ENCODE results near the gene RCL1.
"Not testable (repeated sequence)": the region's sequence is repeated elsewhere in the genome, so short reads cannot be mapped to it uniquely, and the experiment has no call there.

Gene RCL1

DNA sequence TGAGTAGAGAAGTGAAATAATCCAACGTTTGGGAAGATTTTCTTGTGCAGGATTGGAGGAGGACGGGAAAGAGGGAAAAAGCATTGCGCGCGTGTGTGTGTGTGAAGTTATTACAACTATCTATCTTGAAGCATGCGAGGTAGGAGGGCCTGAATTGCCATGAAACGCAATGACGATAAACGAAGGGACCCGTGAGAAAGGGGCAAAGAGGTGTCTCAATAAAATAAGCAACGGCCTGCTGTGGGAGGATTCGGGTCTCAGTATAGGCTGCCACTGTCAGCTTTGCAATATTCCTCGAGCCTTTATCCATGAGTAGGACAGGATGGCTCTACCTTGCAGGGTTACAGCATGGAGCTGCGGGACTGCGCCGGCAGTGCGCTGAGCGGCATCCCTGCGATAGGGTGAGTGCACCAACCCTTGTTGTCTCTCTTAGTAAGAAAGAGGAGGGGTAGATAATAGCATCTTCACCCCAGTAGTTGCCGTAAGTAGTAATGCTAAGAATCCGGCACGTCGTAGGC is 631 bp upstream of the RCL1 start:
- H3K9ac ChIP-seq (ENCODE audit: low read length) = no peak overlapping the region
- H3K27ac ChIP-seq (ENCODE audit: low read depth, low read length) = no peak overlapping the region
- H3K36me3 ChIP-seq (ENCODE audit: control insufficient read depth, insufficient read depth, low read length) = no peaks in the 10 kb centered on the region
- peak overlapping the region; percentile 72 for H3K4me3 ChIP-seq (ENCODE audit: low read length)
- H3K27me3 ChIP-seq (ENCODE audit: control insufficient read depth, insufficient read depth, low read length) = no peaks in the 10 kb centered on the region
- peaks cover 3% of the 10 kb centered on the region for H3K4me1 ChIP-seq (ENCODE audit: control insufficient read depth, insufficient read depth, low read length)

DNA sequence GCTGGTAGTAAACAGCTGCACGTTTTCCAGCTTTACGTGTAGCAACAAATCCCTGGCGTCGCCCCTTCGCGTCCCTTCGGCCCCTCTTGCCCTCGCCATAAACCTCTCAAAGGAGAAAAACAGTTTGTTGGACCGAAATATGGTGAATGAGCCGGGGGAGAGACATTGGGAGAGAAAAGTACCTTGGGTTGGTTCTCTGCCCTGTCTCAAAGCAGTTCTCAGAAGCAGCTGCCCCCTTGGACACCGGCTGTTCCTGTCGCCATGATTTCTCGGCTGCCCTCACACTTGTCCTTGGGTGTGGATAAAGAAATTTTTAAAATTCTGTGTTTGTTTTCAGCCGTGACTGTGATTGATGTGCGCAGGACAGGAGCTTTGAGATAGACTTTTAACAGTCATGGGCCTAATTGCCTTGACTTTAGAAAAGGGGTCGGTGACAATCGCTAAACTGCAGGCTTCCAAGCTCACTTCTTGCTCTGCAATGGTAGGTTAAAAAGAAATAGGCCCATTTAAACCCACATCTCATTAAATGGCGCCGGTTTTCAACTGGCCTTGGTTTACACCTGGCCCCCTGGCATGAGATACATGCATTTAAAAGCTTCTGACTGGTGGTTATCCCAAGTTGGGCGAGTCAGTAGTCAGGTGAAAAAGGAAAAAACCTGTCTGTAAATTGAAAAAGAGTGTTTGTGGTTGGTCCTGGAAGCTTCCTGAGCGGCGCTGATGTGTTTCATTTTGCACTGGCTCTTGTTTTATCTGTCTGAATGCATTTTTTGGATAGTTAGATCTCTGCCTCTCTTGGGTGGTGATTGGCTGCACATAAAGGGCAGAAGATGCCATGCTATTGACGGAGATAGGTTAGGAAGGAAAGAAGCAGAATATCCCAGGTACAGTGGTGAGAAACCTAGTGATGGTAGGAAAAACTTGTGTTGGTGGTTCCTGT is 983 bp downstream of the RCL1 start:
- Histone ChIP-seq H3K27me3 (ENCODE audit: control insufficient read depth, insufficient read depth, low read length) (no peaks in the 10 kb centered on the region), H3K4me3 (ENCODE audit: low read length) (peak overlapping the region; percentile 84), H3K27ac (ENCODE audit: low read depth, low read length) (peak overlapping the region; percentile 46), H3K36me3 (ENCODE audit: control insufficient read depth, insufficient read depth, low read length) (no peaks in the 10 kb centered on the region), H3K4me1 (ENCODE audit: control insufficient read depth, insufficient read depth, low read length) (peaks cover 3% of the 10 kb centered on the region), H3K9ac (ENCODE audit: low read length) (no peak overlapping the region)

DNA sequence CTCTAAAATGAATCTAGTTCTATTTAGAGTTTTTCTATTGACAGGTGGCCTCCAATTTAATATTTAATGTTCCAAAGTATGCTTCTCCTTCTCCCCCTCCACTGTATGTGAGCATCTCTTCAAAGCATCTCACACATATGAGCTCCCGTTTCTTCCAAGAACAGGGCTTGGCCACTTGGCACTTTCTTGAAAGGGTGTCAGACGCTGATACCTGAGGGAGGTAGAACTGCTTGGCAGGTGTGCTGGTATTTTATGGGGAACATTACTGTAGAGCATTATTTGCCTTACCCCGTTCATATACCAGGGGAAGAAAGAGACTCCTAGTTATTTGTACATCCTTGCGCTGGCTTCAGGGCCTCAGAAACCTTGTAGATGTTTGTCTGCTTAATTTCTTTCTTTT is 1.9 kb downstream of the RCL1 start:
- no peak overlapping the region for H3K27ac ChIP-seq (ENCODE audit: low read depth, low read length)
- H3K27me3 ChIP-seq (ENCODE audit: control insufficient read depth, insufficient read depth, low read length) = no peaks in the 10 kb centered on the region
- no peaks in the 10 kb centered on the region for H3K36me3 ChIP-seq (ENCODE audit: control insufficient read depth, insufficient read depth, low read length)
- H3K4me3 ChIP-seq (ENCODE audit: low read length) = no peak overlapping the region
- H3K9ac ChIP-seq (ENCODE audit: low read length) = no peak overlapping the region
- peaks cover 3% of the 10 kb centered on the region for H3K4me1 ChIP-seq (ENCODE audit: control insufficient read depth, insufficient read depth, low read length)

DNA sequence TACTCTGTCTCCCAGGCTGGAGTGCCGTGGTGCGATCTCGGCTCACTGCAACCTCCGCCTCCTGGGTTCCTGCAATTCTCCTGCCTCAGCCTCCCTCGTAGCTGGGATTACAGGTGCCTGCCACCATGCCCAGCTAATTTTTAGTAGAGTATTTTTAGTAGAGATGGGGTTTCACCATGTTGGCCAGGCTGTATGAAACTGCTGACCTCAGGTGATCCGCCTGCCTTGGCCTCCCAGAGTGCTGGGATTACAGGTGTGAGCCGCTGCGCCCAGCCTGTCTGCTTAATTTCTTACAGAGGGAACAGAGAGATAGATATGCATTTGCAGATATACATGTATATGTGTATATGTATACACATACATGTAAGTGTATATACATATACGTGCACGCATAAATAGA is 2.4 kb downstream of the RCL1 start:
- H3K36me3 ChIP-seq (ENCODE audit: control insufficient read depth, insufficient read depth, low read length); H3K9ac ChIP-seq (ENCODE audit: low read length); H3K27me3 ChIP-seq (ENCODE audit: control insufficient read depth, insufficient read depth, low read length); H3K27ac ChIP-seq (ENCODE audit: low read depth, low read length); H3K4me3 ChIP-seq (ENCODE audit: low read length); H3K4me1 ChIP-seq (ENCODE audit: control insufficient read depth, insufficient read depth, low read length): not testable (repeated sequence)

DNA sequence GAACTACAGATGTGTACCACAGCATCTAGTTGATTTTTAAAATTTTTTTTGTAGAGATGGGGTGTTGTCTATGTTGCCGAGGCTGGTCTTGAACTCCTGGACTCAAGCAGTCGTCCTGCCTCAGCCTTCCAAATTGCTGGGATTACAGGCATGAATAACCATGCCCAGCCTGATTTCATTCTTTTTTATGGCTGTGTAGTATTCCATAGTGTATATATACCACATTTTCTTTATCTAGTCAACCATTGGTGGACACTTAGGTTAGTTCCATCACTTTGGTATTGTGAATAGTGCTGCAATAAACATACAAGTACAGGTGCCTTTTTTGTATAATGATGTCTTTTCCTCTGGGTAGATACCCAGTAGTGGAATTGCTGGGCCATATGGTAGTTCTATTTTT is 3.8 kb downstream of the RCL1 start:
- peaks cover 3% of the 10 kb centered on the region for H3K4me1 ChIP-seq (ENCODE audit: control insufficient read depth, insufficient read depth, low read length)
- H3K9ac ChIP-seq (ENCODE audit: low read length) = no peak overlapping the region
- no peak overlapping the region for H3K4me3 ChIP-seq (ENCODE audit: low read length)
- H3K36me3 ChIP-seq (ENCODE audit: control insufficient read depth, insufficient read depth, low read length) = no peaks in the 10 kb centered on the region
- no peak overlapping the region for H3K27ac ChIP-seq (ENCODE audit: low read depth, low read length)
- H3K27me3 ChIP-seq (ENCODE audit: control insufficient read depth, insufficient read depth, low read length) = no peaks in the 10 kb centered on the region

DNA sequence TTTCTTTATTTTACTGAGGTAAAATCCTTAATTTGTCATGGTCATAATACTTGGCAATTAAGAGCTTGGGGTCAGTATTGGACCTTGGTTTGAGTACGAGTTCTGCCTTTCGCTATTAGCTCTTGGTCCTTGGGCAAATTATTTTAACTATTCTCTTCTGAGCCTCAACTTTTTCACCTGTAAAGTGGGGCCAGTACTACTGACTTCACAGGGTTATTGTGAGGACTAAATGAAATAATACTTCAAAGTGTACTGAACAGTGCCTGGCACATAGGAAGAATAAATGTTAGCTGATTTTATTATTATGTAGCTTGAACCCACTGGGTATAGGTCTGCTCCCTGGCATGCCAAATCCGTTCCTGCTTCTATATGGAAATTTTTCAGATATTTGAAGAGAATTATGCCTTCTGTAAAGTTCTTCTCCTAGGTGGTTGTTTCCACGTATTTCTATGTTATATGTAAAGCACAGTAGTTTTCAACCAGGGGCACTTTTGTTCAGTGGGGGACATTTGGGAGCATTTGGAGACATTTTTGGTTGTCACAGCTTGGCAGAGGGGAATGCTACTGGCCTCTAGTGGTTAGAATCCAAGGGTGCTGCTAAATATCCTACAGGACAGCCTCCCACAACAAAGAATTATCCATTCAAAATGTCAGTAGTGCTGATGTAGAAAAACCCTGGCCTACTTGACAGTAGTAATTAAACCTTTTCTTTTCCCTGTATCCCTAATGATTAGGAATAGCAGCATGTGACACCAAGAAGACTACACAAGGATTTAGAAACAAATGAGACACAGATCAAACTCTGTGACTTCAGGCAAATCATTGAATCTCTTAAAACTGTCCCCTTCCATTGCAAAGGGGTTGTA is 4.5 kb downstream of the RCL1 start:
- Histone ChIP-seq H3K27ac (ENCODE audit: low read depth, low read length) (no peak overlapping the region), H3K27me3 (ENCODE audit: control insufficient read depth, insufficient read depth, low read length) (no peaks in the 10 kb centered on the region), H3K9ac (ENCODE audit: low read length) (no peak overlapping the region), H3K36me3 (ENCODE audit: control insufficient read depth, insufficient read depth, low read length) (no peaks in the 10 kb centered on the region), H3K4me3 (ENCODE audit: low read length) (no peak overlapping the region), H3K4me1 (ENCODE audit: control insufficient read depth, insufficient read depth, low read length) (peaks cover 3% of the 10 kb centered on the region)

DNA sequence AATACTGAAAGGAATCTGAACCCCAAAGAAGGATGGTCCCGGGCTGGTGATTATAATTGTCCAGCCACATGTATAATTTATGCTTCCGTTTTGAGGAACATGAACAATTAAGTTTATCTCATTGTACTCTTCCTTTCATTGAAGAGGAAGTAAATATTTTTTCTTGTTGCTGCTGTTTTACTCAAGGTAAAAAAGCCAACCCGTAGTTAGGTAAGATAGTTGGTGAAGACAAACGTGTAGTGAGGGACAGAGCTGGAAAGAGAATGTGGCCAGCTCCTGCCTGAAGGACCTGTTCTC is 5.1 kb downstream of the RCL1 start:
- Histone ChIP-seq H3K4me3 (ENCODE audit: low read length) (no peak overlapping the region), H3K4me1 (ENCODE audit: control insufficient read depth, insufficient read depth, low read length) (peaks cover 3% of the 10 kb centered on the region), H3K27me3 (ENCODE audit: control insufficient read depth, insufficient read depth, low read length) (no peaks in the 10 kb centered on the region), H3K9ac (ENCODE audit: low read length) (no peak overlapping the region), H3K27ac (ENCODE audit: low read depth, low read length) (no peak overlapping the region), H3K36me3 (ENCODE audit: control insufficient read depth, insufficient read depth, low read length) (no peaks in the 10 kb centered on the region)

DNA sequence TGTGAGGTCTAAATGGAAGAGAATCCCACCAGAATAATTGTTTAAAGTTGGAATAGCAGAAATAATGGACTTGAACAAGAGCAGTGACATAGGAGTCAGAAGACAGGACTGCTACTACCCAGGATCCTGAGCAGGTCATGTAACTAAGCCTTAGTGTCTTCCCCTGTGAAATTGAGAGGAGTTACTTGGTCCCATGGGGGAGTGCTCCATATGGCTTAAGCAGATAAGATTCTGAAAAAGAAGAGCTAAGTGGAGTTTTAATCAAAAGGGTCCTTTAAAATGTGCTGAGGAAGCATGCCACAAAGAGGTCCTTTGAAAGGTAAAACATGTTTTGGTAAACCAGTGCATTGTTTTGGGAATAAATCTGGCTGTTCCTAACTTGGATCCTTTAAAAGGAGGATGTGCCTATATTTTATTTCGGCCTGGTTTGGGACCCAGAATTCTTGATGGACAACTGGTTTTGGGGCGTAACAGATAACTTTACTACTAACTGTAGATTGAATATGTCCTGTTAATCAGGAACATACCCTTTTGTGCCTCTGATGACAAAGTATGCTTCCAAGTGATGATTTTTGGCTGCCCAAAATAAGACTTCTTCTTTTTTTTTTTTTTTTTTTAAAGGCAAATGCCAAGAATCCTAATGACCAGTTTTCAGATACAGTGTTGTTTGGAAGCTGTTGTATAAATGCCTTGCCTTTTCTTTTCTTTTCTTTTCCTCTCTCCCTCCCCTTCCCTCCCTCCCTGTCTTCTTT is 5.7 kb downstream of the RCL1 start:
- Histone ChIP-seq H3K36me3 (ENCODE audit: control insufficient read depth, insufficient read depth, low read length) (no peaks in the 10 kb centered on the region), H3K27ac (ENCODE audit: low read depth, low read length) (no peak overlapping the region), H3K4me3 (ENCODE audit: low read length) (no peak overlapping the region), H3K4me1 (ENCODE audit: control insufficient read depth, insufficient read depth, low read length) (peaks cover 3% of the 10 kb centered on the region), H3K27me3 (ENCODE audit: control insufficient read depth, insufficient read depth, low read length) (no peaks in the 10 kb centered on the region), H3K9ac (ENCODE audit: low read length) (no peak overlapping the region)

DNA sequence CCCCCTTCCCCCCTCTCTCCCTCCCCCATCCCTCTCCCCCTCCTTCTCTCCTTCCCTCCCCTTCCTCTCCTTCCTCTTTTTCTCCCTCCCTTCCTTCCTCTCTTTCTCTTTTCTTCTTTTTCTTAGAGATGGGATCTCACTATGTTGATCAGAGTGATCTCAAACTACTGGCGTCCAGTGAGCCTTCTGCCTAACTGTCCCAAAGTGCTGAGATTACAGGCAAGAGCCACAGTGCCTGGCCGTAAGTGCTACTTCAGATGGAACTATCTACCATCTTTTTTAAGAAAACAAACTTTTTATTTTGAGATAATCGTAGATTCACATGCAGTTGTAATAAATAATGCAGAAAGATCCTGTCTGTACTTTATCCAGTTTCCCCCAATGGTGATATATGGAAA is 6.3 kb downstream of the RCL1 start:
- Histone ChIP-seq H3K4me1 (ENCODE audit: control insufficient read depth, insufficient read depth, low read length) (no peaks in the 10 kb centered on the region), H3K9ac (ENCODE audit: low read length) (no peak overlapping the region), H3K27me3 (ENCODE audit: control insufficient read depth, insufficient read depth, low read length) (no peaks in the 10 kb centered on the region), H3K36me3 (ENCODE audit: control insufficient read depth, insufficient read depth, low read length) (no peaks in the 10 kb centered on the region), H3K27ac (ENCODE audit: low read depth, low read length) (no peak overlapping the region), H3K4me3 (ENCODE audit: low read length) (no peak overlapping the region)

DNA sequence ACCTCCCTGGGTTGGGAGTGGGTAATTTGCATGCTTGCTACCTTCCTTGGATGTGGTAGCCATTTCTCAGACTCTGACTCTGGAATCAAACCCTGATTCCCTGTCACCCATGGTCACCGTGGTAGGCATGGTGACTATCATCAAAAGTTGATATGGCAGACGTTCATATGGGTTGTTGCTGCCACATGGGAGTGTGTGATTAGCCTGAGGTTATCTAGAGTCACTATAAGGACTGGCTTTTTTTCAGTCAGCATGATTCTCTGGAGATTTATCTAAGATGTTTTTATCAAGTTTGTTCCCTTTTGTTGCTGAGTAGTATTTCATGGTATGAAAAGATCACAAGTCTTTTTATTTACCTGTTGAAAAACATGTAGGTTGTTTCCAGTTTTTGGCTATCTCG is 7.0 kb downstream of the RCL1 start:
- Histone ChIP-seq H3K4me1 (ENCODE audit: control insufficient read depth, insufficient read depth, low read length) (no peaks in the 10 kb centered on the region), H3K27me3 (ENCODE audit: control insufficient read depth, insufficient read depth, low read length) (no peaks in the 10 kb centered on the region), H3K27ac (ENCODE audit: low read depth, low read length) (no peak overlapping the region), H3K36me3 (ENCODE audit: control insufficient read depth, insufficient read depth, low read length) (no peaks in the 10 kb centered on the region), H3K4me3 (ENCODE audit: low read length) (no peak overlapping the region), H3K9ac (ENCODE audit: low read length) (no peak overlapping the region)

DNA sequence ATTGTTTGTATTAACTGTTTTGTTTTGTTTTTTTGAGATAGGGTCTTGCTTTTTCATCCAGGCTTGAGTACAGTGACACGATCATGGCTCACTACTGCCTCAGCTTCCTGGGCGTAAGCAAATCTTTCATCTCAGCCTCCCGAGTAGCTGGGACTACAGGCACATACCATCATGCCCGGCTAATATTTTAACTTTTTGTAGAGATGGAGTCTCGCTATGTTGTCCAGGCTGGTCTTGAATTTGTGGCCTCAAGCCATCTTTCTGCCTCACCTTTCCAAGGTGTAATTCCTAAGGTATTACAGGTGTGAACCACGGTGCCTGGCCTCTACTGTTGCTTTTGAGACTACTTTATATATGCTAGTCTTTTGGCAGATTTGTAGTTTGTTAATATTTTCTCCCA is 8.4 kb downstream of the RCL1 start:
- no peaks in the 10 kb centered on the region for H3K4me1 ChIP-seq (ENCODE audit: control insufficient read depth, insufficient read depth, low read length)

More for the DNA sequence above, 8.4 kb downstream of the RCL1 start:
- Histone ChIP-seq H3K4me3 (ENCODE audit: low read length) (no peak overlapping the region), H3K9ac (ENCODE audit: low read length) (no peak overlapping the region), H3K27me3 (ENCODE audit: control insufficient read depth, insufficient read depth, low read length) (no peaks in the 10 kb centered on the region), H3K36me3 (ENCODE audit: control insufficient read depth, insufficient read depth, low read length) (no peaks in the 10 kb centered on the region), H3K27ac (ENCODE audit: low read depth, low read length) (no peak overlapping the region)

Data from rectal smooth muscle tissue (tissue), 1 donor.